ENCODE data around the gene CMIP.

CMIP gene

GRCh38 chr16:81664153-81664552 lies 219.5 kb downstream of the CMIP start:
- DNase-seq (ENCODE audit: low read depth), result no peak

GRCh38 chr16:81665588-81665987 lies 221.0 kb downstream of the CMIP start:
- no peak for DNase-seq (ENCODE audit: low read depth)

DNA sequence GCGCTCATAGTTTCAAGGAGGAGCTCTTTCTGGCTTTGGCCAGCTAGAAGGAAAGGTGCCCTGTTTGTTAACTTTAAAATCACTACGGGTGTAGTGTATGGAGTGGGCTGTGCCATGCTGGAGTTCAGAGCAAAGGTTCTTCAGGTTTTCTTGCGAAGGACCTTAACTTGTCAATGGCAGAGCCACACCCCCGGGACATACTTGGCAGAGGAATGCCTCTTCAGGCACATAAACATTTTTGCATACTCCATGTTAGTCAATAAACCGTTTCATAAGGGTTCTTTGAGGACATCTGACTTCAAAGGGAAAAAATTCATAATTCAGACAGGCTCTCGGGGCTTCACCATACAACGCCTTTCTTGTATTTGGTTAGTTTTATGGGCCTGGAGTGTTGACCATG lies 221.5 kb downstream of the CMIP start:
- DNase-seq (ENCODE audit: low read depth), result no peak

DNA sequence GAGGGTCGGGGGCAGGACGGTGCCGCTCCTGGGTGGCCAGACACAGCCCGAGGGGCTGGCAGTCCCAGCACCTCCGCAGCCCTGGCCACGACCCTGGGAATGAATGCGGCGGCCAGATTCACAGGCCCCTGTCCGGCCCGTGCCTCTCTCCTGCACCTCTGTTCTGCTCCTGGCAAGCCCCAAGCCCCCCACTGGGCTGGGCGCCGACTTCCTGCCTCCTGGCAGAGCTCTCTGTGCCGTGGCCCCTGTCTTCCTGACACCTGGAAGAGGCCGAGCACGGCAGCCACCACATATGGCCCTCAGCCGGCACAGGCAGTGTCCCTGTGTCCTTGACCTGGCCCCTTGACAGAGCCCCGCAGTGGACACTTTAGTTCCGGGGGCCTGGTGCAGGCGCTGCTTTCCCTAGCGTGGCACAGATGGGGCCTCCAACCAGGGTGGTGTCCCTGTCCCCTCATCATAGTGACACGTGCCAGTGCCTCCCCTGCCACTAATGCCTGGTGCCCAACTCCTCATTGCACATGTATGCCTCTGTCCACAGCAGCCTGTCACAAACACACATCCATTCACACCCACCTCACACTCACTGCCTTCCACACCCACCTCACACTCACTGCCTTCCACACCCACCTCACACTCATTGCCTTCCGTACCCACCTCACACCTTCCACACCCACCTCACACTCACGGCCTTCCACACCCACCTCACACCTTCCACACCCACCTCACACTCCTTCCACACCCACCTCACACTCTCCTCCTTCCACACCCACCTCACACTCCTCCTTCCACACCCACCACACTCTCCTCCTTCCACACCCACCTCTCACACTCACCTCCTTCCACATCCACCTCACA lies 223.9 kb downstream of the CMIP start:
- DNase-seq (ENCODE audit: low read depth), result no peak

DNA sequence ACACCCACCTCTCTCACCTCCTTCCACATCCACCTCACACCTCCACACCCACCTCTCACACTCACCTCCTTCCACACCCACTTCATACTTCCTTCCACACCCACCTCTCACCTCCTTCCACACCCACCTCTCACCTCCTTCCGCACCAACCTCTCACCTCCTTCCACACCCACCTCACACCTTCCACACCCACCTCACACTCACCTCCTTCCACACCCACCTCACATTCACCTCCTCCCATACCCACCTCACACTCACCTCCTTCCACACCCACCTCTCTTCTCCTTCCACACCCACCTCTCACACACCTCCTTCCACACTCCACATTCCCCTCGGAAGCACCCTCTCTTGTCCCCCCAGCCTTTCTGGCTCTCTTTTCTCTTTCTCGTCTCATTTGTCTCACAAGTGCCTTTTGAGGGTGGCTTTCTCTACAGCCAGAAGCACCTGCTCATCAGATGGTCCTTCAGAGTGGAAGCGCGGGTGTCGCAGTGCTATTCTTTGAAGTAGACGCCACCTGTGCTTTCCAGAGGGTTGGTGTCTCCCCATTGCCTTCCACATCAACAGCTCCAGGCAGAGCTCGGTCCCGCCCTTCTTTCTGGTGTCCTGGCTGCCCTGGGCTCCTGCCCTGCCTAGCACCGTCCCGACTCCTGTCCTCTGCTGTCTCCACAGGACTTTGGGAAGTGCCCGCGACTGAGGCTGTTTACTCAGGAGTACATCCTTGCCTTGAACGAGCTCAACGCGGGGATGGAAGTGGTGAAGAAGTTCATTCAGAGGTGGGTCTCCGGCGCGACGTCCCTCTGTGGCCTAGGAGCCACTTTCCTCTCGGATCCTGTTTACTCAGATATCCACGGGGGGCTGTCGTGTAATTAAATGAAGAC lies 225.1 kb downstream of the CMIP start:
- no peak for DNase-seq (ENCODE audit: low read depth)

GRCh38 chr16:81671738-81672597 lies 227.4 kb downstream of the CMIP start:
- no peak for DNase-seq (ENCODE audit: low read depth)

DNA sequence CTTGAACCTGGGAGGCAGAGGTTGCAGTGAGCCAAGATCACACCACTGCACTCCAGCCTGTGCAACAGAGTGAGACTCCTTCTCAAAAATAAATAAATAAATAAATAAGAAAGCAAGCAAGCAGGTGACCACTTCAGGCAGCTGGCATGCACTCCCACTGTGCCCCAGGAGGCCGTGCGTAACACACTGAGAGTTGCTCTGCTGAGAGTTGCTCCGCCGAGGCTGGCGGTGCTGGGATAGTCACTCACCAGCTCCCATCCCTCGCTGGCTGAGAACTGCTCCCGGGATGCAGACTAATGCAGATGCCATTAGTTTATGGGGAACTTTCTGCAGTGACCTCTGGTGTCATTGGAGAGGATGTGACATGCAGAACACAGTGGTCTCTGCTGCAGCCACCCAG lies 228.8 kb downstream of the CMIP start:
- no peak for DNase-seq (ENCODE audit: low read depth)

- DNase-seq (ENCODE audit: low read depth), result no peak
Measured at GRCh38 chr16:81675662-81676061, 231.1 kb downstream of the CMIP start.

- DNase-seq (ENCODE audit: low read depth), result no peak
Measured at GRCh38 chr16:81676066-81676882, 231.7 kb downstream of the CMIP start.

GRCh38 chr16:81676883-81677737 lies 232.5 kb downstream of the CMIP start:
- no peak for DNase-seq (ENCODE audit: low read depth)

GRCh38 chr16:81678326-81679095 lies 233.9 kb downstream of the CMIP start:
- DNase-seq (ENCODE audit: low read depth), result no peak

- DNase-seq (ENCODE audit: low read depth), result no peak
Measured at GRCh38 chr16:81679721-81680430, 235.3 kb downstream of the CMIP start.

DNA sequence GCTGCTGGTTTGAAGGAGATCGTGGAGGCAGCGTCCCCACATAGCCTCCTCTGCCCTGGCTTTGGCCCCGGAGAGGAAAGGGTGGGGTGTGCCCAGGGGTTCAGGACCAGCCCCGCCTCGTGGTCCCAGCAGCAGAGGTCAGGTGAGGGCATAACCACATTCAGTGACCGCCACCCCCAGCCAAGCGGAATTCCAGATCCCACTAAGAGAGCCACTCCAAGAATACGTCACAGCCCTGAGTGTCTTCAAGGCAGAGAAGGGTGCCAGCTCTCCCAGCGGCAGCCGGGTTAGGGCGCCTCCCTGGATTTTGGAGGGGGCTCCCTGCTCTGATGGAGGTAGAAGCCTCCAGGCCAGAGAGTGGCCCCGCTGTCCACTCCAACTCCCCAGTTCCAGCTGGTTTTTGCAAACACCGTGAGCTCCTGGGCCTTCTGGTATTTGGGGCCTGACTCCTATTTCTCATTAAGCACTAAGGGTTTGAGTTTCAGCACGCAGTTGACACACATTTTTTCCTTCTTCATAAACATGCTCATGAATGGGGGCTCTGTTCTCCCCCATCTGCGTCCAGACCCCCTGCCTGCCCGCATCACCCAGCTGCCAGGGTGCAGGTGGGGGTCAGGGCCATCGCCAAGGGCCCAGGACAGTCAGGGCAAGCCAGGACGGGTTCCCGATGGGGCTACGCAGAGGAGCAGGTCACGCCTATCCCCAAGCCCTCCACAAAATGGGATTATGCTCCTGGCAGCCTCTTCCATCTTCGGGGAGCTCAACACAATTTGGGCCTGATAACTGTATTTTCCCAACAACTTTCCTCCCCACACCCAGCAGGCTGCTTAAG lies 236.1 kb downstream of the CMIP start:
- no peak for DNase-seq (ENCODE audit: low read depth)

DNA sequence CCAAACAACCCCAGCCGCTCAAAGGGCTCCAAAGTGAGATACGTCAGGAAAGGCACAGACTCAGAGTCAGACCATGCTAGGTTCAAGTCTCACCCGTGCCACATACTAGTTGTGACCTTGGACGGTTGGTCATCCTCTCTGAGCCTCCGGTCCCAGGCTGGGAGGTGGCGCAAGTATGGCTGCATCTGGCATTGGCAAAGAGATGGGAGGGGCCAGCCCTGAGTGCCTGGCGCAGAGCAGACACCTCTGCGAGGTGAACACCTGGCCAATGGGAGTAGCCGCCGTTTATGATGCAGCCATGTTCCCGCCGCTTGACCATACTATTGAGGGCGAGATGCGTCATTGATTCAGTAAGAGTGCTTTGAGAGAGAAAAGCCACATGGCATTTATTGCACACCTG lies 236.7 kb downstream of the CMIP start:
- DNase-seq (ENCODE audit: low read depth), result no peak

- no peak for DNase-seq (ENCODE audit: low read depth)
Measured at GRCh38 chr16:81684242-81684837, 239.7 kb downstream of the CMIP start.

DNA sequence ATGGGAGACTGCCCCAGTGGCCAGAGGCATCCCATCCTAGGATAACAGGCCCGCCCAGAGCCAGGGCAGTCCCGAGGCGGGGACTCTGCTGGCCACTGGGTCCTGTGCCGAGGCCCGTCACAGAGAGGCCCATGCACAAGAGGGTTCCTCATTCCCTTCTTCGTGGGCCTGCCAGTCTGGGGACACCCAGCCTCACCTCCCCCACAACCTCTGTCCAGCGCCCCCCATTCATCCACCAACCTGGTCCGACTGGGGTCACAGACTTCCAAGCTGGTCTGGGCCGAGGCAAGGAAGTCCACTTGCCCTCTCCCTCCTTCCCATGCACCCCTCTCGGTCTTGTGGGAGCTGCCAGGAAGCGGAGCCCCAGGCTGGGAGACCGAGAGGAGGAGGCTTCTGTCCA lies 240.3 kb downstream of the CMIP start:
- DNase-seq (ENCODE audit: low read depth), result no peak

DNA sequence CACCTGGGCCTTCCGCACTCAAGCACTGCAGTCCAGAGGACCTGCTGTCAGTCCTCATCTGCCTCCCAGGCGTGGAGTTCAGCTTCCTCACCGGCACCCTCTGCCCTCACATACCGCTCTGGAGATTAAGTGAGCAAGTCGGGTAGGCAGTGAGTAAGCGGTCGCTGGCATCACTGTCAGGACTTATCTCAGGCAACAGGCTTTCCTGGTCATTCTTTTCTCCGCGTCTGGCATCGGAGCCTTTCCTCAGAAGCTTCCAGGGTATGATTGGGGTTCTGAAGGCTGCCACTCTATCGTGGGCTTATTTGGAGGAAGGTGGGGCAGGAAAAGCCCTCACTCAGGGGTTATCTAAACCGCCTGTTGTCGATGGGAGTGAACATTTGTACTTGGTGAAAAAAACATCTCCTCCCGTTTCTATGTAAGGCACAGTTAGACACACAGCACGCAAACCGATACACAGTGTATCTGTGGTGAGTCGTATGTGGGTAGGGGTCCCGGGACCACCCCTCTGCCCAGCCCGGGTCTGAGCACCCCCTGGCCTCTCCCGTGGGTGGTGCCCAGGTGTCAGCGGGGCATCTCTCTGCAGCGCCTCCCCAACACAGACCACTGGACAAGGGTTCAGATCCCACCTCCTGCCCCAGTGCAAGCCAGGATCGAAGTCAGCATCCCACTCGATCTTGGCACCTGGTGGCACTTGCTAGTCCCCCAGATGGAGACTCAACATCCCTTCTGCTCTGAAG lies 242.0 kb downstream of the CMIP start:
- no peak for DNase-seq (ENCODE audit: low read depth)
